SK-N-SH treated with all-trans-retinoic acid at 6 μM for 48 hours (cell line): ENCODE results near the gene JPT2.

Experiments
- ARNTL ChIP-seq: fragments of 450-650 bp; formaldehyde crosslinking; IDR thresholded peaks from 2 replicates; pipeline ENCODE4 v1.5.0; 2020; ENCODE audit warnings: low read depth, mild to moderate bottlenecking, moderate library complexity, borderline replicate concordance
- CSRNP3 ChIP-seq: fragments of 250-450 bp; sonication (Bioruptor Pico); IDR thresholded peaks from 2 replicates; pipeline ENCODE4 v1.5.1; 2021; ENCODE audit warnings: mild to moderate bottlenecking, moderate library complexity
- SNAI2 ChIP-seq: fragments of 250-450 bp; sonication (Bioruptor Pico); IDR thresholded peaks from 2 replicates; pipeline ENCODE4 v1.5.0; 2020; ENCODE audit warnings: mild to moderate bottlenecking, moderate library complexity
- TOX ChIP-seq: fragments of 250-450 bp; sonication (Bioruptor Pico); IDR thresholded peaks from 2 replicates; pipeline ENCODE4 v1.8.0; 2021; ENCODE audit warnings: mild to moderate bottlenecking, moderate library complexity, borderline replicate concordance
- TF ChIP-seq, protein P1 (sequence below): fragments of 250-450 bp; sonication (Bioruptor Pico); IDR thresholded peaks from 2 replicates; pipeline ENCODE4 v1.8.0; 2020; ENCODE audit warnings: mild to moderate bottlenecking, moderate library complexity, borderline replicate concordance

DNA sequence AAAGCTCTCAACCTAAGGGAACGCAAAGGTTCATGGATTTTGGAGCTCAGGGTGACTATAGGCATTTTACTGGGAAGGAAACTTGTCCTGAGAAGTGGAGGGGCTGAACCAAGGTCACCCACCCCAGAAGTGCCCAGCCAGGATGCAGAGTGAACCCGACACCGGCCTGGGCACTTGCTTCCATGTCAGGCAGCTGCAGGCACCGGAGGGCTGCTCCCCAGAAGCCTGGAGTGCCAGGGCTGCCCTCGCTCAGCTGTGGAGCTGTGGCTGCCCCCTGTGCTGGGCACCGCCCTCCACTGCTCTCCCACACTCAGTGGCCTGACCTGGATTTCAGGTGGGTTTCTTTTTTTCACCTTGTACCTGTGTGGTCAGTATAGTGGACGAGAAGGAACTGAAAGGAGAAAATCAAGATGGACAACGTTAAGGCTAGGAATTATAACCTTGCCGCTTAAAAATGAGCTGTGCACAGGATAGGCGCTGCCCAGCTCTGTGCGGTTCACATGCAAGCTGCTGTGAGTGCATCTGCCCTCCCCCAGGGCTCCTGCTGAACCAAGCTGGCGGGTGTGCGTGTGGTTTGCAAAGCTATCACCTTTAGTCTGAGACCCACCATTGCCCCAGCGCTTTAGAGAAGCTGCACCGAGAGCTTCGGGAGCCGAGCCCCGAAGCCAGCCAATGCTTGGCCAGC lies 30.1 kb downstream of the JPT2 start:
- TF ChIP-seq TOX, result no peak
- no peak for TF ChIP-seq ARNTL (CRISPR knock-in tag)
- no peak for TF ChIP-seq CSRNP3 (CRISPR knock-in tag)
- TF ChIP-seq, protein P1, sequence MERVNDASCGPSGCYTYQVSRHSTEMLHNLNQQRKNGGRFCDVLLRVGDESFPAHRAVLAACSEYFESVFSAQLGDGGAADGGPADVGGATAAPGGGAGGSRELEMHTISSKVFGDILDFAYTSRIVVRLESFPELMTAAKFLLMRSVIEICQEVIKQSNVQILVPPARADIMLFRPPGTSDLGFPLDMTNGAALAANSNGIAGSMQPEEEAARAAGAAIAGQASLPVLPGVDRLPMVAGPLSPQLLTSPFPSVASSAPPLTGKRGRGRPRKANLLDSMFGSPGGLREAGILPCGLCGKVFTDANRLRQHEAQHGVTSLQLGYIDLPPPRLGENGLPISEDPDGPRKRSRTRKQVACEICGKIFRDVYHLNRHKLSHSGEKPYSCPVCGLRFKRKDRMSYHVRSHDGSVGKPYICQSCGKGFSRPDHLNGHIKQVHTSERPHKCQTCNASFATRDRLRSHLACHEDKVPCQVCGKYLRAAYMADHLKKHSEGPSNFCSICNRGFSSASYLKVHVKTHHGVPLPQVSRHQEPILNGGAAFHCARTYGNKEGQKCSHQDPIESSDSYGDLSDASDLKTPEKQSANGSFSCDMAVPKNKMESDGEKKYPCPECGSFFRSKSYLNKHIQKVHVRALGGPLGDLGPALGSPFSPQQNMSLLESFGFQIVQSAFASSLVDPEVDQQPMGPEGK (CRISPR knock-in tag), result no peak
- no peak for TF ChIP-seq SNAI2 (CRISPR knock-in tag)
